8988T (cell line): ENCODE data around the gene DCUN1D3.
"Not testable (repeated sequence)": the region's sequence is repeated elsewhere in the genome, so short reads cannot be mapped to it uniquely, and the experiment has no call there.

ENCODE experiments used
- DNase-seq: peaks from one replicate; pipeline ENCODE4 v3.0.0; 2011

The DCUN1D3 gene

DNA sequence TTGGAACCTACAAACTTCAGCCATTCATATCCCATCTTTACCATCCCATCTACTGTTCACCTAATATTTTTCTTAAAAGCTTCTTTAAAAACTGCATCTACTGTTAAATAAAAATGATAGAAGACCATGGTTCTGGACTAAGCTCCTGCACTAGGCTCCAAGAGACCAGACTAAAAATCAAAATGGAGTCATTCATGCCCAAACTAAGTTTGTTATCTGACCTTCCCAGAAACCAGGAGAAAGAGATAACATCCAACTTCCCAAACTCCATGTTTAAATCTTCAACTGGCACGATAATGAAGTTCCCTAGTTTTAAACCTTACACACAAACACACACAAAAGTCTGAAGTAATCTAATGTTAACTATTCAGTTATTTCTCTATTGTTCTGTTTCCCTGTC is 13.8 kb downstream of the DCUN1D3 start:
- DNase-seq, result no peak

DNA sequence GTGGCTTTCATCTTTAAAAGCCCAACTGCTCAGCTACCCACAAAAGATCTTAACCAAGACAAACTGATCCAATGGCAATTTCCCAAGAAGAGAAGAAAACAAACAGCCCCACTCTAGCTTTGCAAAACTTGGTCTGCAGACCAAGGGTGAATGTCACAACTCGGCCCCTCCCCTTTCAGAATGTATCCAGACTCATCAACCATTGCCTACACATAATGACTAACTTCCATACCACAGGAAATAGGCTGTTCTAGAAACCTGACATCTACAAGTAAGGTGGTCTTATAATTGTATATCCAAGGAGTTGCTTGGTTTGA is 16.0 kb downstream of the DCUN1D3 start:
- no peak for DNase-seq

DNA sequence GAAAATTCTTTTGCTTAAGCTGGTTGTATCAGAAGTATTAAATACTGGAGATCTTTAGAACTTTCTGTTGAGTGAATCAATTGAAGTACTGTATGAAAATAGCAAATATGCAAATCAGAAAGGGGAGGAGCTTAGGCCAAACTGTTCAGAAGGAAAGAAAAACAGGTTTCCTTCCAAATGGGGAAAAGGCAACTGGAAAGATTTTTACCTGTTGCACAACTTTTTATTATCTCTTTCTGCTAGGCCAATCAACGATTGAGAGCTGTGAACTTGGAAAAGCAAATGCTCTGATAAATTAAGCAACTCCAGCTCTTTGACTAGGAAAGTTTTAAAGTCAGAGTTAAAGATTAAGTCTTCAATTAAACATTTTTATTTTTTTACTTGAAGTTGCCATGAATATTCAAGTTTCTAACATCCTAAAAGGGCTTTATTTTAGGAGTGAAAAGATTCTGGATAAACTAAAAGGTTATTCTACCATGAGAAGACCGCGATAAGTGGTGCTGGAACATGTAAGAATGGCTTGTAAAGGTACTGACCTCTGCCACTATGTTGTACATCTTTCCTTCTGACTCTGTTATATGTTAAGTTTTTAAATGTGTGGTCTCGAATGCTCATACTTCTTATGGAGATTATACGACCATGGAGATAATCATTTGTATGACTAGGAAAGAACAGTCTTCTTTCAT is 16.5 kb downstream of the DCUN1D3 start:
- no peak for DNase-seq

DNA sequence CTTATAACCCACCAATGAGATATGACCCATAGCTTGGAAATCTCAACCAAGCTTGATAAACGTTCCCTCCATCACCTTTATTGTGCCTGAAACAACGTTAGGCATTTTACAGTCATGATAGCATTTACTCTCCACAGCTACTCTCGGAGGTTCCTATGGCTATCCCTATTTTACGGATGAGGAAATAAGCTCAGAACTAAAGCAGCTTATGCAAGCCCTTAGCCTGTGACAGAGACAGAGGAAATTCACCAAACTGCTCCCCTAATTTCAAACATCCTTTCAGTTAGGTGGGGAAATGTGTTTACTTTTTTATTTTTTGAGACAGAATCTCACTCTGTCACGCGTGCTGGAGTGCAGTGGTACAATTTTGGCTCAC is 18.7 kb downstream of the DCUN1D3 start:
- no peak for DNase-seq

DNA sequence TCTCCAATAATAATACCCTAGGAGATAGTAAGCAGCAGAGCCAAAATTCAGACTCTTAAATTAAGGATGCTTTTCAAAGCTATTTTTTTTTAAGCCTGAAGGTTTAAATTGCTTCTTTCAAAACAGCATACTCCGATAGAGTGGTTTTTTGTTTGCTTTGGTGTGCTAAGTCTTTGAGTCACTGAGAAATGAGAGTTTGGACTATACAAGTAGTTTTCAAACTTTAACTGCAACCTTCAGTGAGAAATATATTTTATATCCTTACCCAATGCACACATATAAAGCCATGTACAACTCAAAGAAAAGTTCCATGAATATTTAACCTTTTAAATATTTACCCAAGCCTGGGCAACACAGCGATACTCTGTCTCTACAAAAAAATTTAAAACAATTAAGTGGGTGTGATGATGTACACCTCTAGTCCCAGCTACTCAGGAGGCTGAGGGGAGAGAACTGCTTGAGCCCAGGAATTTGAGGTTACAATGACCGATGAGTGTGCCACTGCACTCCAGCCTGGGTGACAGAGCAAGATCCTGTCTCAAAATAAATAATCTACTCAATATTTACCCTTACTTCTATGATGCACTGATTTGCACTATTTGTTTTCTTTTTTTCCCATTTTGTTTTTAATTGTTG is 19.2 kb downstream of the DCUN1D3 start:
- no peak for DNase-seq

DNA sequence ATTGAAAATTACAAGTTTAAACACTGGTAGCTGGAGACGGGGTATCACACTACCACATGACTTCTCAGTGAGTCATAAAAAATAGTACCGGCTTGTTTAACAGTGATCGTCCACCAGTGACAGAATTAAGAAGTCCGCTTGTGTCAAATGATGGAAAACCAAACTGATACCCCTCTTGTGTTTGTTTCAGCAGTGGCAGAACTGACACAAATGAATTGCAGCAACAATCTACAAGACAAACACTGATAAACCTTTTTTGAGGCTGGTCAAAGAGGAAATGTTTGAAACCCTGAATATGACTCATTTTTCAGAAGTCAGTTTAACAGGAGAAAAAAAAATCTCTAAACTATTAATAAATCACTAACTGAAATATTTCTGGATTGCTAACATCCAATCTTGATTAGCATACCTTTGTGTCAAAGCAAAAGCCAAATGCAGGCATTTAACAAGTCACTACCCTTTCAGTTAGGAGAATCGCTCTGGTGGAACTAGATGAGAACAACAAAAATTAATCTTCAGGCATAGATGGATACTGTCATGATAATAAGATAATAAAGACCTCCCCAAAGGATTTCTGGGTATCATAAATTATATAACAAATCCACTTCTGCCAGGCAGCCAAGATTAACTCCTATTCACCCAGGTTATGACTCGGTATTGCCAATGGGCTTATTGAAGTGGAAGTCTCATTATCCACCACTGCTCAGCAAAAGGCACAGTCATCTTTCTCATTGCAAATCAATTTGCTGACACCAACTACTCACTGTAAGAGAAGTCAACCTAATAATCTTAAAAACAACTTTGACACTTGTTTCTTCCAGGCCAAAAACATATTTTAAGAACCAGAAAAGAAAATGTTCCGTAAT is 20.8 kb downstream of the DCUN1D3 start:
- DNase-seq, result no peak

DNA sequence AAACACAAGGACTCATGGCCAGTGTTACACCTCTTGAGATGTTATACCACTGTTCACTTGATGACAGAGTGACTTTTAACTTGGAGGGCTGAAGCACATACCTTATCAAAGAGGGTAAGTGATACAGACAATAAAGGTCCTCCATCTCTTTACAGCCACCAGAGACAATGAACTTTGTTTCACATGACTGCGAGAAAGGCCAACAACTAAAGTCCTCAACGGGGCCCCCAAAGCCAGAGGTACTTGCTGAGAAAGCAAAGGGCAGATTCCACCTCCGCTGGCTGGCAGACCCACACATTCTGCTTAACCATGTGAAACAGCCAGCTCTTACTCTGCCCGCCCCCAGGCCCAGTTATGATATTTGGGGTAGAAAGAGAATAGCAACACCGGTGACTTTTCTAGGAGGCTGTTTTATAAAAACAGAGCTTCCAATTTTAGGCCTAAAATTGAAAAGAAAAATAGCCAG is 21.4 kb downstream of the DCUN1D3 start:
- DNase-seq, result no peak

DNA sequence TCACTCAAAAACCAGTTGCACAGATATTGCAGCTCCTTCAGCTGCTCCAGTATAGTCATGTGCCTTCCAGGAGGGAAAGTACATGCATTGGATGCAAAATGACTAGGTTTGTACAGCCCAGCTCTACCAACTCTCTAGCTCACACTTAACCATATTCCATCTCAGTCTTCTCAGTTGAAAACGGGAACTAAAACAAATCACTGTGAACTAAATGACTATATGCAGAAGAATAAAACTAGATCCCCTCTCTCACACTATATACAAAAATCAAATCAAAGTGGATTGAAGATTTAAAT is 24.9 kb downstream of the DCUN1D3 start:
- no peak for DNase-seq

DNA sequence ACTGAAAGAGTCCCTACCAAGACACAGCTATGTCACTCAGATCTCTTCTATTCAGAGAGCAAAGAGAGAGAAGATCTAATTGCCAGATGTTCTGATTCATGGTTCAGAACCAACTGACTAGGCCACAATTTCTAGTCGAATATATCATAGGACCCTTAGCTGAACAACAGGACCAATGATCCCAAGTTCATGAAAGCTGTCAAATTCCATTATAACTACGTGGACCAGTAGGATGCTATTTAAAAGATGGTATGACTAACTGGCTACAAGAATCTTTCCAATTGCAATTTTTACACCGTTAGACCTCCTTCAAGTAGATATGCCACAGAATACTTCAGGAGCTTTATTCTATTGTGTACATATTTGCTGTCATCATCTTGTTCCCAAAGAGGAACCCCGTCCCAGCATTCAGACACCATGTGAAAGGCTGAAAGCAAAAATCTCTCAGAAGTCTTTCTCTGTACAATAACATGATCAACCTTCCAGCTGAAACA is 26.0 kb downstream of the DCUN1D3 start:
- DNase-seq, result no peak

DNA sequence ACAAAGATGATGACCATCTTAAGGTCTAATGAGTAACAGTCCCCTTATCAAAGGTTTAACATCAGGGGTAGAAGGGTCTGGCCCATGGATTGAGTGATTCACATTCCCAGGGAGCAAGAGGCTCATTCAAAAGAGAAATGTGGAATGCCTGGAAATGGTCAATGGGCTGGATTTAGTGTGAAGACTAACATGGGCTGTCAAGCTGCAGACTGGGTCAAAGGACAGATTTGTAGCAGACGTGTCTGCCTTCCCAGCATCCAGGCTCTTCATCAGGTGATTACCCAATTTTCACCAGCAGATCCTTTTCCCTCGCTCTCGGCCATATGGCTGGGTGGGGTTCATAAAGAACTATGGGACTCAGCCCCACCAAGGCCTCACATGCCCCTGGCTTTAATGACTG is 26.8 kb downstream of the DCUN1D3 start:
- no peak for DNase-seq

DNA sequence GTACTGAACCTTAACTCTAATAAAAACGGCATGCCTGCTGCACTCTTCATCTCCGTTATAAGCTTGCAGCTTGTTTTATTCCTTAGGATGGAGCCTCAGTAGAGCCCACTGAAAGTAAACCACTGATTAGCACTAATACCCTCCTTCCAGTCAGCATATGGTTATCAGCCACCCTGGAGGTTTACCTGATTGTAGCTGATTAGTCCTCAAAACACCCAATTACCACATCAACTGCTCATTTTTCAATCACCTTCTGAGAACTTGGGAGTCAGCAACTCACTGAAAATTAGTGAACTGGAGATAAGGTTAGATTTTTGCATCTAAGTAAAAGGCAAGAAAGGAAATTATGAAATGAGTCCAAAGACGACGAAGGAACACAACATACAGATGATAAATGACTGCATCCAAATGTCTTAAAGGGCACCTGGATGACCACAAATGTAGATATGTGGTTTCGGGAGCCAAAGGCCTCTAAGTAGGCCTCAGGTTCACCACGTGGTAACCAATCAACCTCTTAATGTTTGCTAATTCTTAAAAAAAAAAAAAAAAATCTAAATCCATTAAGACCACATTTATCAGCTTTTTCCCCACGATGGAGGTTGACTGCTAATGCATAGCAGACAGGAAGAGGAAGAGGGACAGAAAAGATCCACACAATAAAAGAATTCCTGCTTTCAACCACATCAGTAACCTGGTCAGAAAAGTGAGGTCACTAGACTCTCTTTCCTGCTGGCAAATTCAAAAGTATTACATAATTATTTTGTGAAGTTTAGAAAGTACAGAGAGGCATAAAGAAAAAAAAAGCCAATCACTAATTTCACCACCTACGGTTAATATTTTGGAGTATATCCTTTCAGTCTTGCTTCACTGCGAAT is 28.0 kb downstream of the DCUN1D3 start:
- no peak for DNase-seq

DNA sequence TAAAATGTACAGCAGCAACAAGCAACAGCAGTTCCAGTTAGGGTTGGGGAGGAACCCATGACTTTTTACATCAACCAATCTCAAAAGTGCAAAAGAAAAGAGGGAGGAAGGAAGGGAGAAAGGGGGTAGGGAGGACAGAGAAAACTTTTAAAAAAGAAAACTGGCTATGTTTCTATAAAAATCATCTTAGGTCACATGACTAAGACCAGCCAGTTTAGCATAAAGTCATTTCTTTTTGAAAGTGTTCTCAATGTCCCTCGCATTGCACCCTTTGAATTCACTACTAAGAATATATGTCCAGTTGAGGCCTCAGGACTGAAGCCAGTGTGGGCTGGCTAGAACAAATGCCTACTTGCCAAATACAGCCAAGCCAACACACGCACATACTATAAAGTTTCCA is 28.9 kb downstream of the DCUN1D3 start:
- DNase-seq, result no peak

DNA sequence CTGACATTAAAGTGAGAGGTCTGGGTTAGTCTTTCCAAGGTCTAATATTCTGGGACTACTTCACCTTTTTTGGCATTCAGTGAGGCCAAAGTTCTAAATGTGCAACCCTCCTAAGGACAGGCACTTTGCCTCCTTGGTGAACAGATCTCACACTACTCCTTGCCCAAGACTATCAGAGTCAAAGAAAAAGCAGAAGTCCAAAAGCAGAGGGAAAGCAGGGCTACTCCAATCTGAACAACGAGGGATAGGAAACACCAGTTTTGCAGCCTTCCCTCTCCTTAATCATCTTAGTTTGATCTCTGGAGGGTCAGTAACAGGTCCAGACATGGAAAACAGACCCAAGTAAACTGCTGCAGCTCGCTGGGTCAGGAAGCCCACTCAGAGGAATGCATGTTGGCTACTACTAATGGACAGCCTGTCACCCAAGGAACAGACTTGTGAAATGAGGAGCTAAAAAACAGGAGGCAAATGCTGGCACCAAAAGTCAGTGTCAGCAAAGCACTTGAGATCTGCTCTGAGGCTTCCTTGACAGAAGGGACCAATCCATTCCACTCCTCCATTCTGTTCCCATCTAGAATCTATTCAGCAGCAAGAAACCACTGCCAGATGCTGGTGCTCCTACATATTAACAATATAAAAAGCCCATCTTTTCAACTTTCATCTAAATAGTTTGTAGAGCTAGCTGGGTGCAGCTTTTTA is 29.9 kb downstream of the DCUN1D3 start:
- DNase-seq, result no peak

DNA sequence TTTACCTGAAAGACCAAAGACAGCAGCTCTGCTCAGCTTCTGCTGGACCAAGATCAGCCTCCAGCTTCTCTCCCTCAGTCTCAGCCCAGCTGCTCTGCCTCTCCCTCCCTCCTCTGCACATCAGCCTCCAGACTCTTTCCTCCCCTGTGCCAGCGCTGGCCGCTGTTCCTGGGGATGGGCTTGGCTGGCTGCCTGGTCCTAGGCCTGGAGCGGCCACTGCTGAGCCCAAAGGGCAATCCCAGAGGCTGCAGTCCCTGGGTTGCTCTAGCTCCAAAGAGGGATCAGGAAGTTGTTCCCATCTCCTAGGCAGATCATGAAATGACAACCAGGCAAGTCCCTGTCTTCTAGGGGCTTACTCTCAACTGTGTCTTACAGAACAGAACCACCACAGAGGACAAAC is 31.3 kb downstream of the DCUN1D3 start:
- no peak for DNase-seq

DNA sequence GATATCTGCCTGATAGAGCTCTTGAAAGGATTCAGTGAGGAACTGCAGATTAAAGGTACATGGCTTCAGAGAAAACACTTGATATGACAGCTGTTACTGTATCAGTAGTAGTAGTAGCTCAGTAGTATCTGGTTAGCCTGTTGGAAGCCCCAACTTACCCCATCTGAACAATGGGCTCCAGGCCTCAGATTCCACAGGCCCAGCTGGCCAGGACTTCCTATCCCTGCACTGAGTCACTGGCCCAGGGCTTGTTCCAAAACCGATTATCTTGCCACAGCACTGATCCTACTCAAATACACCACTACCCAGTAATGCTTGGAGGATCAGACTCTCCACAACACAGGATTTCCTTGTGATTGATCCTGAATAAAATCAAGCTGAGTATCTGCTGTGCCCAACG is 32.6 kb downstream of the DCUN1D3 start:
- DNase-seq, result no peak

DNA sequence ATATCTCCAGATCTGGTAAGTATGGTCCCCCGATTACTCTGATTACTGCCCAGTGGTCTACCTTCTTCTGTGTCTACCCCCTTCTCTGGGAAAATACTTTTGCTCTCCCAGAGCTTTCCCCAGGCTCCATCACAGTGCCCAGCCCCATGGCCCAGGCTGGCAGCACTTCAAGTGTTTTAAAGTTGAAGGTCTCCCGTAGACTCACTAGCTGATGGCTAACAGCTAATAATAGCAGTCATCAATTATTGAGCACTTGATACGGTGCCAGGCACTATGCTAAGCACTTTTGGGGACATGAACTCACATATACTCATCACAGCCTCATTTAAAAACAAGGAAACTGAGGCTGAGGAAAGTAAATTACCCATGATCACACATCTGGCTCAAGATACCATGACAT is 33.4 kb downstream of the DCUN1D3 start:
- DNase-seq, result no peak

DNA sequence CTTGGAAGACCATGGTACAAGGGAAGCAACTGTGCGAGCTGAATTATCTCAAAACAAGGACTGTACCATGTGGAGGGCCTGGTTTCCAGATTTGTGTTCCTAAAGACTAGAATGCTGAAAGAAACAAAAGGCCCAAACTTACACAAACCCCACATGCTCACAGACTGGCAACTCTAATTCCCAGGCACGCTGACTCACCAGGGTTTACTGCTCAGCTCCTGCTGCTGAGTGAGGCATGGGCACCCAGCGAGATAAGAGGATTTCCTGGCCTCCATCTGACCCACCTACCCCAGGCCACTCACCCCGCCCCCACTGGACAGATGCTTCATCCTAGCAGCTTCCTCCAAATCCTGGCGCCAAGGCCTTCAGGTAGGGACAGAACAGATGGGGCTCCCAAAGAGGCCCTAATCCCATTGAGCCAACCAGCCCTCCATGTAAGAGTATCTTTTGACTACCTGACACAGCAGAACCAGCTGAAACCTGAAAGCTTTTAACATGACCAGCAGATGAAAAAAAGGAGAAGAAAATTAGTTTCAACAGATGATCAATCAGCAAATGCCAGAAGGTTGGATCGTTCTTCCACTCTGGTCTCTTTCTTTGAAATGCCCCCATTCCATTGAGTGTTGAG is 33.9 kb downstream of the DCUN1D3 start:
- peak; percentile 20 for DNase-seq

DNA sequence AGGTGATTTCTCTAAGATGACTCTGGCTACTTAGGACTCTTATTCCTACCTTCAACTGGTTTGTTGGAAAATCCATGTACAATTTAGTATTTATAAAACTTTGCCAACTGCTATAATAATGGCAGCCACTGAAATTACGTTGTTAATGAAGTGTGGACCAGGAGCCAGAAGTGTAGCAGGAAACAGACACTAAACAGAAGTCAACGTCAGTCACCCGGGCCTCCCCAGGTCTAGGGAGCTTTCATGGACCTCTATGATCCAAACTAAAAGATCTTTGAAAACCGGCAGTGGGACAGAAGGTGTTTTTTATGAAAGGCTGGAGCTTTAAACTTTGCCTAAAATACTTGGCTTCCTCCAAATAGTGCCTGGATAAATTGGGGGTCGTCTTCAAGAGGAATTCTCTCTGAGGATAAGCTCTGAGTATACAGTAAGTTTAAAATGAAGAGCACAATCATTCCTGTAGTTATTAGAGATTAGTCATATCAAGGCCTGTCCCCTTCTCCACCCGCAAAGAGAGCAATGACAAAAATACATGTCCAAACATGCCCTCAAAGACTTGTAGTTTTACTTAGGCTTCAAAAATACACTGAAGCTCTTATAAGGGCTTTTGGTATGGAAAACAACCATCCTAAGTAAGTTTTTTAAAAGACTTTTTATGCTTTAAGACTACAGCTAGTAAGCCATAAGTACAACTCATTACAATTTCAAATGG is 34.6 kb downstream of the DCUN1D3 start:
- DNase-seq, result no peak

DNA sequence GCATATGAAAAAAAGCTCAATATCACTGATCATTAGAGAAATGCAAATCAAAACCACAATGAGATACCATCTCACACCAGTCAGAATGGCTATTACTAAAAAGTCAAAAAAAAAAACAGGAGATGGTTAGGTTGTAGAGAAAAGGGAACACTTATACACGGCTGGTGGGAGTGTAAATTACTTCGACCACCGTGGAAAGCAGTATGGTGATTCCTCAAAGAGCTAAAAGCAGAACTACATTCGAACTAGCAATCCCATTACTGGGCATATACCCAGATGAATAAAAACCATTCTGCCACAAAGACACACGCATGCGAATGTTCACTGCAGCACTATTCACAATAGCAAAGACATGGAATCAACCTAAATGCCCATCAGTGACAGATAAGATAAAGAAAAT is 35.8 kb downstream of the DCUN1D3 start:
- DNase-seq, result not testable (repeated sequence)

DNA sequence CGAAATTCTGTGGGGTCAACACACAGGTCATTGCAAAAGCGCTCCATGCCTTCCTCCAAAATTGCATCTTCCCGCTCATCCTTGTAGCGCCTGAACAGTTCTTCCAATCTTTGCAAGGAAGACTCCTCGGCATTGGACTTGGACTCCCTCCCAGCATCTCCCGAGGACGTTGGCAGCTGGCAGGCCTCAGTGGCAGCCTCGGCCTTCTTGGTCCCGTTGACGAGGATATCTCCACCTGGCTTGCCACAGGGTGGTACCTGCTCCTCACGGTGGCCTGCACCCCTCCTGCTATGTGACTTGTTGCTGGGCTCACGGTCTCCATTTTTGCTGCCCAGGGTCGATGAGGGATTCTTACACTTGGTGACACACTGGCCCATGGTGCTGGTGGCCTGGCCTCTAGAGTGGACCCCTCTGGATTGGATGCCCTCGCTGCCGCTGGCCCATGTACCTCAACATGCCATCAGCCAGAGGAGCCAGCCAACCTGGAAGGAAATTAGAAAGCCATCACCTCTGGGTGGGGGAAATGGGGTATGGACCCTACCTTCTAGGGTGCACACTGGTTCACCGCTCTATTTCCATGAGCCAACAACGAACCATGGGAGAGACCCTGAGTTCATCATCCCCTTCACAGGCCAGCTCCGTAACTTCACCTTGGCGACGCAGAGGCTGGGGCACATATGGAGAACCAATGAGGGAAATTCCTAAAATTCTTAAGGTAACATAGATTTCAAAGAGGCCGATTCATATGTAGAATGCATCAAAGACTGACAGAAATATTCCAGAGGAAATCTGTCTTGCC is 37.8 kb downstream of the DCUN1D3 start:
- no peak for DNase-seq
